Measurements from ENCODE around the gene MYO18A. TPM values are rescaled to one million over a fixed set of nuclear protein-coding genes. Genes with fewer than 3 reads are reported as not detected.

Gene MYO18A
- total and polyA plus RNA-seq, 12 donors: 61.4 to 442 (median 327) TPM

DNA sequence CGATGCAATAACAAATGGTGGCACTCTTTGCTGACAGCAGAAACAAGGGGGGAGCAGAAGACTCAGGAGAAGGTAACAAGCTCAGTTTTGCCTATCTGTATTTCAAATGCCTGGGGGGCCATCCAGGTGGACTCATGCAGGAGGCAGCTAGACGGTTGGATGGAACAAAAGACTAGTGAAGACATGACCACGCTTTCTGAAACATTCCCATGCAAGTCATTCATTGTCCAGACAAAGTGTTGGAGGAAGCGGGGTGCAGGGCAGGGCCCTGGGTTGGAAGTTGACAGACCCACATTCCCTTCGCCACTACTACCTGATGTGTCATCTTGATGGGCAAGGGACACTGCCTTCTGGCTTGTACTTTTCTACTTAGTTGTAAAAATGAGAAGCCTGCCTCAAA is 36.7 kb upstream of the MYO18A start:
- TF ChIP-seq, protein P1, sequence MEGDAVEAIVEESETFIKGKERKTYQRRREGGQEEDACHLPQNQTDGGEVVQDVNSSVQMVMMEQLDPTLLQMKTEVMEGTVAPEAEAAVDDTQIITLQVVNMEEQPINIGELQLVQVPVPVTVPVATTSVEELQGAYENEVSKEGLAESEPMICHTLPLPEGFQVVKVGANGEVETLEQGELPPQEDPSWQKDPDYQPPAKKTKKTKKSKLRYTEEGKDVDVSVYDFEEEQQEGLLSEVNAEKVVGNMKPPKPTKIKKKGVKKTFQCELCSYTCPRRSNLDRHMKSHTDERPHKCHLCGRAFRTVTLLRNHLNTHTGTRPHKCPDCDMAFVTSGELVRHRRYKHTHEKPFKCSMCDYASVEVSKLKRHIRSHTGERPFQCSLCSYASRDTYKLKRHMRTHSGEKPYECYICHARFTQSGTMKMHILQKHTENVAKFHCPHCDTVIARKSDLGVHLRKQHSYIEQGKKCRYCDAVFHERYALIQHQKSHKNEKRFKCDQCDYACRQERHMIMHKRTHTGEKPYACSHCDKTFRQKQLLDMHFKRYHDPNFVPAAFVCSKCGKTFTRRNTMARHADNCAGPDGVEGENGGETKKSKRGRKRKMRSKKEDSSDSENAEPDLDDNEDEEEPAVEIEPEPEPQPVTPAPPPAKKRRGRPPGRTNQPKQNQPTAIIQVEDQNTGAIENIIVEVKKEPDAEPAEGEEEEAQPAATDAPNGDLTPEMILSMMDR (IDR thresholded peaks at IDR 0.05): no peak
- Histone ChIP-seq H3K27me3 (no peaks in the 10 kb centered on the region), H3K9me3 (no peaks in the 10 kb centered on the region), H3K36me3 (no peaks in the 10 kb centered on the region), H3K4me1 (peaks cover 0 to 13% (median 8%) of the 10 kb centered on the region in 9 donors), H3K4me3 (no peak overlapping the region), H3K27ac (no peak overlapping the region)
- intact Hi-C loops (cut with DNase I): loop anchor here in 9 of 10 donors (5.0 to 10.0 kb wide), 6 partner anchors 35 to 515 kb away; partner anchors contain the start of genes MYO18A (in 2 of the 9) and PHF12 (in 1 of the 9)
- no peak for DNase-seq
- no peak for ATAC-seq
- 92% methylated on average over 5 of the region's 5 CpGs for whole genome bisulfite sequencing, 2 donors

DNA sequence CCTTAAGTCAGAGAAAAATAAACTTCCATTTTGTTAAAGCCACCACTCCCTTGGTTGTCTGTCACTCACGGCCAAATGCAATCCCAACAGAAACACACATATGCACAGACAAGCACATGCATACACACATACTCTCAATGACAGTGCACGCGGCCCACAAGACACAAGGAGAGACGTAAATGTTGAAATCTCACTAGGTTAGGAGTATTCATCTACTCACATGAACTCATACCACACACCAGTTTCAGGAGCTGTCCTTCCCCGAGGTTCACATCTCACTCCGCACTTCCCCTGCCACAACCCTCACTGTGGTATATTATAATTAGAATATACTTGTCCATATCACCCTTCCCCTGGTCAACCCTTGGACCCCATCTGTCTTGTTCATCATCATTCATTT is 36.0 kb upstream of the MYO18A start:
- Histone ChIP-seq H3K27me3 (no peaks in the 10 kb centered on the region), H3K27ac (no peak overlapping the region), H3K9me3 (no peaks in the 10 kb centered on the region), H3K4me1 (peaks cover 0 to 13% (median 8%) of the 10 kb centered on the region in 9 donors), H3K4me3 (no peak overlapping the region), H3K36me3 (no peaks in the 10 kb centered on the region)
- intact Hi-C loops (cut with DNase I): loop anchor here in 9 of 10 donors (5.0 to 10.0 kb wide), 6 partner anchors 34 to 514 kb away; partner anchors contain the start of genes MYO18A (in 2 of the 9) and PHF12 (in 1 of the 9)
- ATAC-seq (no peak), DNase-seq (no peak)
- 77 to 84% methylated on average over 6 of the region's 6 CpGs for WGBS, 2 donors
- TF ChIP-seq, protein P1 (IDR thresholded peaks at IDR 0.05): no peak

DNA sequence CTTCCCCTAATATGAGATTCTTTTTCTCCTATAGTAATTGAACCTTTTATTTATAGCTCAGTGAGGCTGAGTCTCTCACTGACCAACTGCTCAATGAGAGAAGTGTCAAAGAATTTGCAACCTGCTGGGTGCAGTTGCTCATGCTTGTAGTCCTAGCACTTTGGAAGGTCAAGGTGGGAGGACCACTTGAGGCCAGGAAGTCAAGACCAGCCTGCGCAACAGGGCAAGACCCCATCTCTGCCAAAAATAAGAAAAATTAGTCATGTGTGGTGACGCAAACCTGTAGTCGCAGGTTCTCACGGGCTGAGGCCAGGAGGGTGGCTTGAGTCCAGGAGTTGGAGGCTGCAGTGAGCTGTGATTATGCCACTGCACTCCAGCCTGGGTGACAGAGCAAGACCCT is 35.5 kb upstream of the MYO18A start:
- Histone ChIP-seq H3K27me3 (no peaks in the 10 kb centered on the region), H3K9me3 (no peaks in the 10 kb centered on the region), H3K27ac (no peak overlapping the region), H3K4me1 (peaks cover 0 to 13% (median 8%) of the 10 kb centered on the region in 9 donors), H3K36me3 (no peaks in the 10 kb centered on the region), H3K4me3 (no peak overlapping the region)
- intact Hi-C loops (cut with DNase I): loop anchor here in 9 of 10 donors (5.0 to 10.0 kb wide), 6 partner anchors 33 to 513 kb away; partner anchors contain the start of genes MYO18A (in 2 of the 9) and PHF12 (in 1 of the 9)
- TF ChIP-seq, protein P1 (IDR thresholded peaks at IDR 0.05): no peak
- DNase-seq (no peak), ATAC-seq (no peak)
- 69 to 79% methylated on average over 4 of the region's 4 CpGs for WGBS, 2 donors

DNA sequence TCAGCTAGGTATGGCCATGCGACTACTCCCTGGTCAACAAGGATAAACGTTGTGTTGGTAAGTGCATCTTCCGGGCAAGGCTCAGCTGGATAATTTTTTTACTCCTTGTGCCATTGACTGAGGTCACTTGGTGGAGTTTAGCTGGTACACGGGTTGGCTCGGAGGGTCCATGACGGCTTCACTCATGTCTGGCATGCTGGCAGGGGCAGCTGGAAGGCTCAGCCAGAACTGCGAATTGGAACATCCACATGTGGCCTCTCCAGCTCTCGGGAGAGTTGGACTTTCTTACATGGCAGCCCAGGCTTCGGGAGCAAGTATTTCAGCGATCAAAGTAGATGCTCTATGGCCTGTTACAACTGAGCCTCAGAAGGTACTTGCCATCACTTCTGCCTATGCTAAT is 35.0 kb upstream of the MYO18A start:
- Histone ChIP-seq H3K4me3 (no peak overlapping the region), H3K27ac (no peak overlapping the region), H3K4me1 (peaks cover 0 to 13% (median 8%) of the 10 kb centered on the region in 9 donors), H3K36me3 (no peaks in the 10 kb centered on the region), H3K9me3 (no peaks in the 10 kb centered on the region), H3K27me3 (no peaks in the 10 kb centered on the region)
- WGBS, 2 donors: 89 to 90% methylated on average over 10 of the region's 10 CpGs
- TF ChIP-seq, protein P1 (IDR thresholded peaks at IDR 0.05): no peak
- intact Hi-C loops (cut with DNase I): loop anchor here in 9 of 10 donors (5.0 to 10.0 kb wide), 6 partner anchors 33 to 513 kb away; partner anchors contain the start of genes MYO18A (in 2 of the 9) and PHF12 (in 1 of the 9)
- no peak for DNase-seq
- ATAC-seq: no peak

Measured in heart right ventricle (tissue), 16 donors.